Measurements from ENCODE around the gene RIMBP2.

Gene RIMBP2

DNA sequence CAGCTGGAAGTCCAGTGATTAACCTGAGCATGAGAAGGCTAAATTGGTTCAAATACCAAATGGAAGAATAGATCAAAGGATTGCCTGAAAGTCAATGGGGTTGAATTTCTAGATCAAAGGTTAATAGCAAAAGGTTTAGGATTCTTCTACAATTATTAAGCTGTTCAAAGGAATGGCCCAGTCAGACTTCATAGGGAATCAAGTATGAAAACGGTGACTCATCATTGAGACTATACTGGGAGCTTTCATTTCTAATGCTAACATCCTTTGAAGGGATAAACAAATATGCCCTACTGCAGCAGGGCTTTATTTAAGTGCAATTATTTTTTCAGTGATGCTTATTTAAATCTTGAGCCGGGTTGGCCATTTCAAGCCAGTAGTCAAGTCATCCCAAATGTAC, 152.8 kb downstream of the RIMBP2 start:
- Histone ChIP-seq H3K4me1 (ENCODE audit: control insufficient read depth, insufficient read depth, low read length) (no peaks in the 10 kb centered on the region), H3K36me3 (ENCODE audit: control insufficient read depth in 2 of 2, insufficient read depth in 1 of 2, low read length in 2 of 2) (no peaks in the 10 kb centered on the region), H3K9me3 (ENCODE audit: control insufficient read depth, insufficient read depth, low read depth, low read length) (no peaks in the 10 kb centered on the region; the same call in 1 of the 2 replicates), H3K27ac (ENCODE audit: extremely low read depth, low read depth, low read length) (no peak overlapping the region), H3K4me3 (ENCODE audit: low read depth, low read length) (no peak overlapping the region)
- ChIA-PET CTCF (no interaction called here), POLR2A (no interaction called here)
- TF ChIP-seq ZNF677 (tag by site-specific recombination; IDR thresholded peaks at IDR 0.05) (no peak), HOXA7 (CRISPR knock-in tag; IDR thresholded peaks at IDR 0.05; ENCODE audit: borderline replicate concordance) (no peak), ZNF777 (tag by site-specific recombination; IDR thresholded peaks at IDR 0.05; ENCODE audit: borderline replicate concordance) (no peak), ZXDB (tag by site-specific recombination; IDR thresholded peaks at IDR 0.05) (no peak)
- TF ChIP-seq, protein P1, sequence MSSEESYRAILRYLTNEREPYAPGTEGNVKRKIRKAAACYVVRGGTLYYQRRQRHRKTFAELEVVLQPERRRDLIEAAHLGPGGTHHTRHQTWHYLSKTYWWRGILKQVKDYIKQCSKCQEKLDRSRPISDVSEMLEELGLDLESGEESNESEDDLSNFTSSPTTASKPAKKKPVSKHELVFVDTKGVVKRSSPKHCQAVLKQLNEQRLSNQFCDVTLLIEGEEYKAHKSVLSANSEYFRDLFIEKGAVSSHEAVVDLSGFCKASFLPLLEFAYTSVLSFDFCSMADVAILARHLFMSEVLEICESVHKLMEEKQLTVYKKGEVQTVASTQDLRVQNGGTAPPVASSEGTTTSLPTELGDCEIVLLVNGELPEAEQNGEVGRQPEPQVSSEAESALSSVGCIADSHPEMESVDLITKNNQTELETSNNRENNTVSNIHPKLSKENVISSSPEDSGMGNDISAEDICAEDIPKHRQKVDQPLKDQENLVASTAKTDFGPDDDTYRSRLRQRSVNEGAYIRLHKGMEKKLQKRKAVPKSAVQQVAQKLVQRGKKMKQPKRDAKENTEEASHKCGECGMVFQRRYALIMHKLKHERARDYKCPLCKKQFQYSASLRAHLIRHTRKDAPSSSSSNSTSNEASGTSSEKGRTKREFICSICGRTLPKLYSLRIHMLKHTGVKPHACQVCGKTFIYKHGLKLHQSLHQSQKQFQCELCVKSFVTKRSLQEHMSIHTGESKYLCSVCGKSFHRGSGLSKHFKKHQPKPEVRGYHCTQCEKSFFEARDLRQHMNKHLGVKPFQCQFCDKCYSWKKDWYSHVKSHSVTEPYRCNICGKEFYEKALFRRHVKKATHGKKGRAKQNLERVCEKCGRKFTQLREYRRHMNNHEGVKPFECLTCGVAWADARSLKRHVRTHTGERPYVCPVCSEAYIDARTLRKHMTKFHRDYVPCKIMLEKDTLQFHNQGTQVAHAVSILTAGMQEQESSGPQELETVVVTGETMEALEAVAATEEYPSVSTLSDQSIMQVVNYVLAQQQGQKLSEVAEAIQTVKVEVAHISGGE (tag by site-specific recombination; conservative IDR thresholded peaks at IDR 0.05; ENCODE audit: low read depth) = no peak

DNA sequence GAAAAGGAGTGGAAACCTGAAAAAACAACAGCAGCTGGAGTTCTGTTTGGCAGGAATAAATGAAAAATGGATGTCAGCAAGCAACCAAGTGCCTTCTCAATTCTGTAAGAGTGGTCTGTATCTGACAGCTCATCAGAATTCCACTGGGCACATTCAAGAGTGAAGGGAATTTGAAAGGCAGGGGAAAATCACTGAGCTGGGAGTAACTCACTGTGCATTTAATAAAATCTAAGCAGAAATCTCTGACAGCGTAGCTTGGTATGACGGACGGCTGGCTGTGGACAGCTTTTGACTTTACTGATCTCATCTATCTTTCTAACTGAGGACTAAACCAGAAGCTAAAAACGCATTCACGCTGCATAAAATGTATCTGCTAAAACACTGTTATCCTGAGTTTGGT, 153.4 kb downstream of the RIMBP2 start:
- no peak for TF ChIP-seq ZNF626 (tag by site-specific recombination; IDR thresholded peaks at IDR 0.05)
- no peak for TF ChIP-seq ZNF10 (tag by site-specific recombination; IDR thresholded peaks at IDR 0.05)
- no peak for TF ChIP-seq ZNF530 (tag by site-specific recombination; IDR thresholded peaks at IDR 0.05; ENCODE audit: low read depth)
- TF ChIP-seq ZNF658 (tag by site-specific recombination; IDR thresholded peaks at IDR 0.05) = no peak
- TF ChIP-seq ZNF184 (tag by site-specific recombination; IDR thresholded peaks at IDR 0.05) = no peak
- no peak for TF ChIP-seq MEIS1 (CRISPR knock-in tag; IDR thresholded peaks at IDR 0.05; ENCODE audit: borderline replicate concordance)
- no peak for TF ChIP-seq ZNF707 (tag by site-specific recombination; IDR thresholded peaks at IDR 0.05)
- TF ChIP-seq ZBTB20 (tag by site-specific recombination; IDR thresholded peaks at IDR 0.05) = no peak
- no peak for TF ChIP-seq BCL11A (tag by site-specific recombination; IDR thresholded peaks at IDR 0.05; ENCODE audit: low read depth)
- TF ChIP-seq ZBTB1 (tag by site-specific recombination; IDR thresholded peaks at IDR 0.05) = no peak
- no peak for TF ChIP-seq ZNF2 (tag by site-specific recombination; IDR thresholded peaks at IDR 0.05)
- no peak overlapping the region for H3K4me3 ChIP-seq (ENCODE audit: low read depth, low read length)
- no peaks in the 10 kb centered on the region for H3K36me3 ChIP-seq (ENCODE audit: control insufficient read depth in 2 of 2, insufficient read depth in 1 of 2, low read length in 2 of 2)
- H3K4me1 ChIP-seq (ENCODE audit: control insufficient read depth, insufficient read depth, low read length) = no peaks in the 10 kb centered on the region
- no peaks in the 10 kb centered on the region; the same call in 1 of the 2 replicates for H3K9me3 ChIP-seq (ENCODE audit: control insufficient read depth, insufficient read depth, low read depth, low read length)
- POLR2A ChIA-PET = no interaction called here
- H3K27ac ChIP-seq (ENCODE audit: extremely low read depth, low read depth, low read length) = no peak overlapping the region
- CTCF ChIA-PET = no interaction called here

DNA sequence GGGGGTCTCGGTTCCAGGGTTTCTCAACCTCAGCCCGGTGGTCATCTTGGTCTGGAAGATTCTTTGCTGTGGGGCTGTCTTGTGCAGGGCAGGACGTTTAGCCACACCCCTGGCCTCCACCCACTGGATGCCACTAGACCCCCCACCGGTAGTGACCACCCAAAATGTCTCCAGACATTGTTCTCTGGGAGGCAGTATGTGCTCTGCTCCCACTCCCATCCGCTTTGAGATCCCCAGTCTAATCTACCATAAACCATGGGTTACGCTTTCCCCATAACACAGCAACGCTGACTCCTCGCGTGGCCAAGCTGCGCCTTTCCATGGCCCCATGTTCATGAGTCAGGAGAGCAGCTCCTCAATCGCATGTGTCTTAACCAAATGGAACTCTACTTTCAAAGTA, 155.8 kb downstream of the RIMBP2 start:
- CTCF ChIA-PET = no interaction called here
- TF ChIP-seq ZFP37 (tag by site-specific recombination; IDR thresholded peaks at IDR 0.05) (no peak), ZSCAN30 (tag by site-specific recombination; IDR thresholded peaks at IDR 0.05) (no peak), ZNF19 (tag by site-specific recombination; IDR thresholded peaks at IDR 0.05; ENCODE audit: low read depth) (no peak), TRIM28 (IDR thresholded peaks at IDR 0.05; ENCODE audit: borderline replicate concordance, low read length) (no peak), ZNF660 (tag by site-specific recombination; IDR thresholded peaks at IDR 0.05) (no peak), ZXDB (tag by site-specific recombination; IDR thresholded peaks at IDR 0.05) (no peak), ZNF146 (tag by site-specific recombination; IDR thresholded peaks at IDR 0.05) (no peak)
- TF ChIP-seq, protein P2, sequence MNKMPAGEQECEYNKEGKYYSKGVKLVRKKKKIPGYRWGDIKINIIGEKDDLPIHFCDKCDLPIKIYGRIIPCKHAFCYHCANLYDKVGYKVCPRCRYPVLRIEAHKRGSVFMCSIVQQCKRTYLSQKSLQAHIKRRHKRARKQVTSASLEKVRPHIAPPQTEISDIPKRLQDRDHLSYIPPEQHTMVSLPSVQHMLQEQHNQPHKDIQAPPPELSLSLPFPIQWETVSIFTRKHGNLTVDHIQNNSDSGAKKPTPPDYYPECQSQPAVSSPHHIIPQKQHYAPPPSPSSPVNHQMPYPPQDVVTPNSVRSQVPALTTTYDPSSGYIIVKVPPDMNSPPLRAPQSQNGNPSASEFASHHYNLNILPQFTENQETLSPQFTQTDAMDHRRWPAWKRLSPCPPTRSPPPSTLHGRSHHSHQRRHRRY (tag by site-specific recombination; IDR thresholded peaks at IDR 0.05) = no peak
- TF ChIP-seq, protein P3, sequence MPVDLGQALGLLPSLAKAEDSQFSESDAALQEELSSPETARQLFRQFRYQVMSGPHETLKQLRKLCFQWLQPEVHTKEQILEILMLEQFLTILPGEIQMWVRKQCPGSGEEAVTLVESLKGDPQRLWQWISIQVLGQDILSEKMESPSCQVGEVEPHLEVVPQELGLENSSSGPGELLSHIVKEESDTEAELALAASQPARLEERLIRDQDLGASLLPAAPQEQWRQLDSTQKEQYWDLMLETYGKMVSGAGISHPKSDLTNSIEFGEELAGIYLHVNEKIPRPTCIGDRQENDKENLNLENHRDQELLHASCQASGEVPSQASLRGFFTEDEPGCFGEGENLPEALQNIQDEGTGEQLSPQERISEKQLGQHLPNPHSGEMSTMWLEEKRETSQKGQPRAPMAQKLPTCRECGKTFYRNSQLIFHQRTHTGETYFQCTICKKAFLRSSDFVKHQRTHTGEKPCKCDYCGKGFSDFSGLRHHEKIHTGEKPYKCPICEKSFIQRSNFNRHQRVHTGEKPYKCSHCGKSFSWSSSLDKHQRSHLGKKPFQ (tag by site-specific recombination; IDR thresholded peaks at IDR 0.05) = no peak
- TF ChIP-seq, protein P4, sequence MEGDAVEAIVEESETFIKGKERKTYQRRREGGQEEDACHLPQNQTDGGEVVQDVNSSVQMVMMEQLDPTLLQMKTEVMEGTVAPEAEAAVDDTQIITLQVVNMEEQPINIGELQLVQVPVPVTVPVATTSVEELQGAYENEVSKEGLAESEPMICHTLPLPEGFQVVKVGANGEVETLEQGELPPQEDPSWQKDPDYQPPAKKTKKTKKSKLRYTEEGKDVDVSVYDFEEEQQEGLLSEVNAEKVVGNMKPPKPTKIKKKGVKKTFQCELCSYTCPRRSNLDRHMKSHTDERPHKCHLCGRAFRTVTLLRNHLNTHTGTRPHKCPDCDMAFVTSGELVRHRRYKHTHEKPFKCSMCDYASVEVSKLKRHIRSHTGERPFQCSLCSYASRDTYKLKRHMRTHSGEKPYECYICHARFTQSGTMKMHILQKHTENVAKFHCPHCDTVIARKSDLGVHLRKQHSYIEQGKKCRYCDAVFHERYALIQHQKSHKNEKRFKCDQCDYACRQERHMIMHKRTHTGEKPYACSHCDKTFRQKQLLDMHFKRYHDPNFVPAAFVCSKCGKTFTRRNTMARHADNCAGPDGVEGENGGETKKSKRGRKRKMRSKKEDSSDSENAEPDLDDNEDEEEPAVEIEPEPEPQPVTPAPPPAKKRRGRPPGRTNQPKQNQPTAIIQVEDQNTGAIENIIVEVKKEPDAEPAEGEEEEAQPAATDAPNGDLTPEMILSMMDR (tag by site-specific recombination; IDR thresholded peaks at IDR 0.05) = no peak
- POLR2A ChIA-PET = no interaction called here
- H3K36me3 ChIP-seq (ENCODE audit: control insufficient read depth in 2 of 2, insufficient read depth in 1 of 2, low read length in 2 of 2) = no peaks in the 10 kb centered on the region
- no peaks in the 10 kb centered on the region; the same call in 1 of the 2 replicates for H3K9me3 ChIP-seq (ENCODE audit: control insufficient read depth, insufficient read depth, low read depth, low read length)
- no peak overlapping the region for H3K4me3 ChIP-seq (ENCODE audit: low read depth, low read length)
- no peaks in the 10 kb centered on the region for H3K4me1 ChIP-seq (ENCODE audit: control insufficient read depth, insufficient read depth, low read length)
- no peak overlapping the region for H3K27ac ChIP-seq (ENCODE audit: extremely low read depth, low read depth, low read length)

Data from HEK293 (cell line).